ENCODE measurements around the gene PVALEF. TPM values are rescaled to one million over a fixed set of nuclear protein-coding genes. Genes with fewer than 3 reads are reported as not detected.

PVALEF gene
- total and polyA plus RNA-seq, 2 of the 8 experiments (the other 6 are each of a cell fraction or from before 2014, with no cell fraction given), result 0.03 TPM; not detected in 1

- Histone ChIP-seq H2BK12ac (ENCODE audit: low read depth, low read length) (no peak overlapping the region), H2BK20ac (ENCODE audit: low read length) (no peak overlapping the region), H3K23ac (ENCODE audit: insufficient read length) (no peak overlapping the region), H3K27me3 (replicated peaks in 1 of 4; ENCODE audit: control insufficient read depth in 3 of 4, extremely low read depth in 1 of 4, insufficient read depth in 3 of 4, low read length in 3 of 4) (no peaks in the 10 kb centered on the region), H3K4me2 (ENCODE audit: insufficient read depth in 1 of 2, low read depth in 2 of 2, low read length in 2 of 2) (no peak overlapping the region), H3K36me3 (ENCODE audit: control insufficient read depth in 2 of 4, insufficient read depth in 4 of 4, low read length in 3 of 4) (no peaks in the 10 kb centered on the region), H3K56ac (replicated peaks; ENCODE audit: insufficient read length, low read depth, low read length) (no peak overlapping the region), H3K14ac (ENCODE audit: insufficient read length) (no peak overlapping the region), H2AFZ (ENCODE audit: low read length) (no peak overlapping the region), H2BK15ac (ENCODE audit: low read length) (peak overlapping the region; percentile 81; the same call in 1 of the 2 replicates), H2BK5ac (ENCODE audit: low read depth, low read length) (0 out of 2 replicates have a peak overlapping the region, but pooled peaks have one; percentile 7), H2AK5ac (ENCODE audit: low read depth, low read length) (no peak overlapping the region), H4K5ac (ENCODE audit: insufficient read length, low read depth, low read length) (no peak overlapping the region), H3K4me1 (replicated peaks in 1 of 4; ENCODE audit: control insufficient read depth in 3 of 4, insufficient read depth in 4 of 4, low read length in 3 of 4) (no peaks in the 10 kb centered on the region; a peak in 1 of 7 replicates), H3K23me2 (ENCODE audit: low read depth, low read length) (no peaks in the 10 kb centered on the region), H3K9me3 (ENCODE audit: insufficient read depth in 2 of 2, low read depth in 1 of 2, low read length in 1 of 2) (no peaks in the 10 kb centered on the region), H3K79me2 (ENCODE audit: control insufficient read depth in 1 of 2, insufficient read depth in 2 of 2, low read length in 2 of 2) (no peaks in the 10 kb centered on the region), H4K20me1 (replicated peaks in 1 of 2; ENCODE audit: control insufficient read depth in 1 of 2, insufficient read depth in 2 of 2, low read length in 2 of 2) (no peaks in the 10 kb centered on the region), H4K91ac (replicated peaks; ENCODE audit: insufficient read length, low read length) (no peak overlapping the region), H3K27ac (ENCODE audit: low read depth, low read length) (no peak overlapping the region), H3K4me3 (ENCODE audit: extremely low read depth in 1 of 4, insufficient read depth in 2 of 4, low read depth in 3 of 4, low read length in 4 of 4) (no peak overlapping the region), H4K8ac (ENCODE audit: extremely low read depth, insufficient read depth, low read length) (no peak overlapping the region; the same call in 1 of the 2 replicates), H3K18ac (ENCODE audit: extremely low read depth, low read length) (no peak overlapping the region), H3K9ac (replicated peaks in 1 of 4; ENCODE audit: extremely low read depth in 1 of 4, low read depth in 3 of 4, low read length in 3 of 4) (no peak overlapping the region), H2BK120ac (replicated peaks; ENCODE audit: low read depth, low read length) (no peak overlapping the region), H3K4ac (replicated peaks; ENCODE audit: insufficient read length, low read depth, low read length) (no peak overlapping the region), H3K79me1 (ENCODE audit: low read depth, low read length) (no peaks in the 10 kb centered on the region)
- TF ChIP-seq YY1 (IDR thresholded peaks at IDR 0.05; ENCODE audit: low read depth, low read length), result no peak
- TF ChIP-seq CHD1 (IDR thresholded peaks at IDR 0.05; ENCODE audit: low read depth, low read length), result no peak
- no peak for TF ChIP-seq POLR2AphosphoS5 (IDR thresholded peaks at IDR 0.05; ENCODE audit: low read depth, low read length)
- no peak for TF ChIP-seq ASH2L (IDR thresholded peaks at IDR 0.05; ENCODE audit: low read length)
- no peak for TF ChIP-seq CHD2 (IDR thresholded peaks at IDR 0.05; ENCODE audit: low read length)
- no peak for TF ChIP-seq RXRA (IDR thresholded peaks at IDR 0.05; ENCODE audit: insufficient read depth, low read depth, low read length)
- TF ChIP-seq HDAC2 (IDR thresholded peaks at IDR 0.05; ENCODE audit: borderline replicate concordance in 1 of 2, low read depth in 2 of 2, low read length in 2 of 2), result no peak
- no peak for TF ChIP-seq SP1 (IDR thresholded peaks at IDR 0.05; ENCODE audit: low read depth, low read length)
- no peak for TF ChIP-seq EGR1 (IDR thresholded peaks at IDR 0.05; ENCODE audit: borderline replicate concordance, low read depth, low read length)
- TF ChIP-seq KDM4A (IDR thresholded peaks at IDR 0.05; ENCODE audit: low read depth, low read length, severe bottlenecking), result no peak
- TF ChIP-seq CBX8 (IDR thresholded peaks at IDR 0.05; ENCODE audit: borderline replicate concordance, low read depth, low read length), result no peak
- no peak for TF ChIP-seq CBX5 (IDR thresholded peaks at IDR 0.05; ENCODE audit: low read depth, low read length)
- no peak for TF ChIP-seq KDM5A (IDR thresholded peaks at IDR 0.05; ENCODE audit: low read length)
- CTCF ChIA-PET (ENCODE audit: partially characterized antibody), result interaction anchor here (1.1 to 1.7 kb wide), 3 partner anchors 18 to 52 kb away, joined by 3 to 4 read pairs (median 3); no protein-coding TSS in a partner anchor
- WGBS, 2 experiments (ENCODE audit: extremely low coverage in 1 of 2, insufficient coverage in 1 of 2, insufficient read length in 1 of 2, insufficient replicate concordance in 2 of 2, low coverage in 1 of 2, low lambda C conversion rate in 2 of 2, missing lambda C conversion rate in 1 of 2), result 87% methylated on average over 15 of the region's 15 CpGs; no CpG with 5 or more reads in 1 of the 2 experiments
- POLR2A ChIA-PET (ENCODE audit: partially characterized antibody), result interaction anchor here (1.3 kb wide), 1 partner anchor 8 kb away, joined by 3 read pairs; no protein-coding TSS in a partner anchor
- FAIRE-seq, result no peak
- DNase-seq (ENCODE audit: low read depth in 1 of 2, low spot score in 2 of 2), result no peak
Measured at GRCh38 chr17:81148571-81148970, 16.7 kb upstream of the PVALEF start.
